Skin epidermis (tissue), 12 donors: ENCODE data around the gene SRMS.
A peak's percentile ranks its signal among the peaks of the same experiment; 100 is the strongest.
"Not testable (repeated sequence)": the region's sequence is repeated elsewhere in the genome, so short reads cannot be mapped to it uniquely, and the experiment has no call there.

ENCODE experiments used
- H3K27ac ChIP-seq, 21 experiments: fragments of 200-600 bp; sonication (generic) in 11 of 21; one replicate each; pipeline ENCODE4 v1.5.0; 2020; ENCODE audit warnings: mild to moderate bottlenecking in 3 of 21, inconsistent platforms in 2 of 21, moderate library complexity in 2 of 21
- H3K4me3 ChIP-seq, 7 experiments: fragments of 200-600 bp; sonication (generic) in 2 of 7; one replicate each; pipeline ENCODE4 v1.5.0; 2020; ENCODE audit warnings: inconsistent platforms in 2 of 7, mild to moderate bottlenecking in 2 of 7, moderate library complexity in 1 of 7

SRMS gene

GRCh38 chr20:63579017-63579694, 31.6 kb upstream of the SRMS start:
- Histone ChIP-seq H3K4me3 (no peak overlapping the region), H3K27ac (no peak overlapping the region)

- H3K4me3 ChIP-seq, result no peak overlapping the region
- H3K27ac ChIP-seq, result no peak overlapping the region
These were observed 30.9 kb upstream of the SRMS start for GRCh38 chr20:63578224-63579016.

- Histone ChIP-seq H3K27ac (no peak overlapping the region), H3K4me3 (no peak overlapping the region)
These were observed 29.9 kb upstream of the SRMS start for GRCh38 chr20:63577317-63577894.

- Histone ChIP-seq H3K4me3 (no peak overlapping the region), H3K27ac (peak overlapping the region in 1 of 21 experiments; percentile 23)
These were observed 28.8 kb upstream of the SRMS start for GRCh38 chr20:63576311-63576710.

- Histone ChIP-seq H3K27ac (peak overlapping the region in 14 of 21 experiments; percentile 87 to 98 (median 94)), H3K4me3 (peak overlapping the region in 1 of 7 experiments; percentile 82)
These were observed 27.5 kb upstream of the SRMS start for GRCh38 chr20:63574829-63575743.

- Histone ChIP-seq H3K27ac (peak within 1 kb of the TSS; percentile 87 to 98 (median 94)), H3K4me3 (peak within 1 kb of the TSS; percentile 58 to 95 (median 84))
These were observed 26.7 kb upstream of the SRMS start, which contains the start of gene HELZ2 for GRCh38 chr20:63574156-63574828. Gene HELZ2 (minus strand): TSS chr20:63574239. CDS start chr20:63572385, 1,854 bp downstream.

GRCh38 chr20:63573647-63574131, 26.1 kb upstream of the SRMS start:
- peak overlapping the region; percentile 87 to 98 (median 94) for H3K27ac ChIP-seq
- peak overlapping the region; percentile 58 to 95 (median 84) for H3K4me3 ChIP-seq

- H3K27ac ChIP-seq, result peak overlapping the region in 20 of 21 experiments; percentile 87 to 98 (median 94)
These were observed 25.5 kb upstream of the SRMS start for GRCh38 chr20:63572788-63573646.

GRCh38 chr20:63572071-63572787, 24.7 kb upstream of the SRMS start:
- Histone ChIP-seq H3K4me3 (no peak overlapping the region), H3K27ac (peak overlapping the region in 5 of 21 experiments; percentile 91 to 97 (median 95))

More at GRCh38 chr20:63572788-63573646, 25.5 kb upstream of the SRMS start:
- H3K4me3 ChIP-seq, result peak overlapping the region; percentile 58 to 95 (median 84)

GRCh38 chr20:63571087-63571478, 23.5 kb upstream of the SRMS start:
- not testable (repeated sequence) for H3K4me3 ChIP-seq

GRCh38 chr20:63570281-63571086, 22.9 kb upstream of the SRMS start:
- Histone ChIP-seq H3K4me3 (no peak overlapping the region), H3K27ac (no peak overlapping the region)

More at GRCh38 chr20:63571087-63571478, 23.5 kb upstream of the SRMS start:
- not testable (repeated sequence) for H3K27ac ChIP-seq

GRCh38 chr20:63568986-63569949, 21.7 kb upstream of the SRMS start:
- H3K27ac ChIP-seq, result peak overlapping the region in 2 of 21 experiments; percentile 45 to 74
- peak overlapping the region in 3 of 7 experiments; percentile 4 to 22 (median 4) for H3K4me3 ChIP-seq

- H3K4me3 ChIP-seq, result peak overlapping the region in 5 of 7 experiments; percentile 4 to 22 (median 6)
- H3K27ac ChIP-seq, result peak overlapping the region in 9 of 21 experiments; percentile 7 to 76 (median 29)
These were observed 20.8 kb upstream of the SRMS start for GRCh38 chr20:63568170-63568981.
